Stimulated activated naive CD4-positive, alpha-beta T cell treated with Interleukin-2 at 50 U/mL for 16 hours (primary cell): ENCODE results near the gene PRR27.

Source experiments
- DNase-seq: peaks from one replicate; lab custom pipeline; 2025; lab: John Stamatoyannopoulos, UW

PRR27 gene

DNA sequence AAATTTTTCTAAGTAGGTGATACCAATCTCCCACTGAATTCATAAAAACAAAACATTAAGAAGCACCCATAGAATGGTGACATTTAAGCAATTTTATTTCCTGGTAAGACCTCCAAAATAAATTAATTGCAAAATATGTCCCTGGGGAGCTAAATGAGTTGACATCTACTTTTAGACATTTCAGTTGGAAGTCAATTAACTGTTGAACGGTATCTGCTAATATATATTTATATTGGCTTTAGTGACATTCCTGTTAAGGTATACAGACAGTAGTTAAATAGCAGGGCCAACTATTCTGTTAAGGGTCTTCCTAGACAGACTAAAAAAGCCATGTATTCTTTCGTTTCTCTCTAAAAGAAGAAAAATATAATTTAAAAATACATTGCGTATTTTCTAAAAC lies at the start of gene PRR27:
PRR27 (plus strand) TSS at position 301 of the 400 bp plus-strand sequence. CDS start 139 bp downstream, outside the sequence.
- no peak for DNase-seq

DNA sequence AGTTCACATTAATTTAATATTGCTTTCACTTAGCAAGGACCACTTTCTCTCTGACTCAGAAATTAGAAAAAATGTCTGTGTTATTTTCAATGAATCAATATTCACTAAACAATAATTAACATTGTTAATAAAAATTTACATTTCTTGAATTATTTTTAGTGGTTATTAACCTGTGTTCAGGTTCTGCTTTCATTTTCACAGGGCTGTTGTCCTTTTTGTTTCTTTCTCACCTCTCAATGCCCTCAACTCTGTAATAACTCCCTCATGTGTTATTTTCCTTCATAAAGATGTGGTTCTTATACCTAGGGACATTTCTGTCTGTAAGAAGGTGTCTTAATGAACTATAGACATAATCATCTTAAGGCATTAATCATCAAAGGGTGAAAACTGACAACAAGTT lies 43.1 kb upstream of the PRR27 start:
- no peak for DNase-seq

DNA sequence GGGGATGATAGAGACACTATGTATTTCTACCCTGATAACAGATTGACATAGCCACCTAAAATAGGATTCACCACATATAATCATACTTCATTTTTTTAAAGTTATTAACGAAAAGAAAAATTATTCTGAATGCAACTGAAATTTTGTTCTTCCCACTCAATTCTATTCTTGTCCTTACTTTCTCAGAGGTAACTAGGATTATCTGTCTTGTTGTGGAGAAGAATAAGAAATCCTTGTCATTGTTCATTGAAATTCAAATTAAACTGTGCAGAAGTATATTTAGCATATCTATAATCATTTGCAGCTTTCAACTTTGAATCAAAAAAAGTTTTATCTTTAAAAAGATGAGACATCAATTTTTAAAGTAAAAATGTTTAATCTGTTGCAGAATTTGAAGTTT lies 40.4 kb upstream of the PRR27 start:
- no peak for DNase-seq

DNA sequence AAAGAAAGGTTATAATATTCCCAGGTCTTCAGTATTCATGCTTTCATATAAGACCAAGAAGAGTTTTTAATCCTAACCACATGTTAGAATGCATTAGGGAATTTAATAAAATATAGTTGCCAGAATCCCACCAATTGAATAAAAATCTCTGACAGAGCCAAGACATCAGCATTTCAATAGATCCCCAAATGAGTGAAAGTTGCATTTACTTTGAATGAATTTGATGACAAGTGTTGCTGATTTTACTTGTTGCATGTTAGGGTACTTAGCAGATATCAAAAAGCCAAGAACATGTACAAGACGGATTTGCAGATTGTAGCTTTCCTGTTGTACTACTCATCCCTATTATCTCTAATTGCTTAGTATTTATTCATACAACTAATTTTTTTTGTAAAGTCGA lies 39.9 kb upstream of the PRR27 start:
- DNase-seq, result no peak

DNA sequence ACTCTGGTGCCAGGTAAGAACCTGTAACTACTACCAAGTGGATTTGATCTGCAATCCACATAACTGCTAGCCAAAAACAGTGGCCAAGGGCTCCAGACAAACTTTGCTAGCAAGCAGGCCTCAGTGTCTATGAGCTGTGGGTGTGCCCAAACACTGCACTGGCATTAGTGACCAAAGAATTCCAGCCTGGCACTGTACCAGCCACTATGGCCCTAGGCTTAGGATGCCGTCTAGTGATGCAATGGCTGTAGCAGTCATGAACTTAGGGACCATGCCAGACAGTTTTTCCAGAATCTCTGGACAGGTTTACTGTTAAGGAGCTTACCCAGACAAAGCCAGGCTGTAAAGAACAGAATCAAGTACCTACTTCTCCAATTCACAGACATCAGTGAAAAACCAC lies 33.7 kb upstream of the PRR27 start:
- no peak for DNase-seq

DNA sequence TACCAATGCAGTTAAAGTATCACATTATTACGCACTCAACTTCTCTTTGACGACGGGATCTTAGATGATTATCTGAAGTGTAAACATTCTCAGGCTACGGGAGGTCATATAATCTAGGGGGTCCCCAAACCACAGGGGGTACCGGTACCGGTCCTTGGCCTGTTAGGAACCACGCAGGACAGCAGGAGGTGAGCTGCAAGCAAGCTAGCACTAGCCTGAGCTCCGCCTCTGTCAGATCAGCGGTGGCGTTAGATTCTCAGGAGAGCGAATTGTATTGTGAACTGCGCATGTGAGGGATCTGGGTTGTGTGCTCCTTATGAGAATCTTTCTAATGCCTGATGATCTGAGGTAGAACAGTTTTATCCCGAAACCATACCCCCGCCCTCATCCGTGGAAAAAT lies 20.6 kb upstream of the PRR27 start:
- DNase-seq, result no peak

DNA sequence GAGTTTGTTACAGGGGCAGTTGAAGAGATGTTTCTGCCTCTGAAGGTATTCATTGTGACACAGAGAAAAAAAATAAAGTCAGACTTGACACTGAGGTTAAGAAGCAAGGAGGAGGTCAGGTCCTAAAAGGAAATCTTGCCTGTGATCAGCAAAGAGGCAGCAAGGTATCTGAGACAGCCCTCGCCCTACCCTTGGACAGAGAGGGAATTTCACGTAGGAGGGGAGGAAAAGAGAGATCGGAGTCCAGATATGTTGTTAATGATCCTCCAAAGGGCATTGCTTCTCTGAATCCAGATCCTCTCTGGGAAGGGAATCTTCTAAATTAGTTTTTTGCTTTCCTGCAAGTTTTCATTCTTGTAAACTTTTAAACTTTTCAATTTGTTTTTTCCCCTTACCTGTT lies 15.3 kb upstream of the PRR27 start:
- DNase-seq, result no peak

DNA sequence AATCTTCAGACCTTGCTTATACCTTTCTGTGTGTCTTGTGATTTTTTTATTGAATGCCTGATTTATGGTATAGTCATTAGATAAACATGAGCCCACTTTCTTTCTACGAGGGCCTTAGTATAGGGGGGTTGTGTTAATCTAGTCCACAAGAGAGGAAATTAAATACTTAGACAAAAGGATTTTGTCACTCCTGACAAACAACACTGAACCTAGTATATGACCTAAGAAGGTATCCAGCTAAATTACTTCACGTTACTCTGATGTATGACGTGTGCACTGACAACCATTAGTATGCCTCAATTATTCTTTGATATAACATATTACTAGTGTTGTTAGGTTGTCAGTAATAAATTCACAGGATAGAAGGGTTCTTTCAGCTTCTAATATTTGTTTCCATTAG lies 2.8 kb upstream of the PRR27 start:
- DNase-seq, result no peak

DNA sequence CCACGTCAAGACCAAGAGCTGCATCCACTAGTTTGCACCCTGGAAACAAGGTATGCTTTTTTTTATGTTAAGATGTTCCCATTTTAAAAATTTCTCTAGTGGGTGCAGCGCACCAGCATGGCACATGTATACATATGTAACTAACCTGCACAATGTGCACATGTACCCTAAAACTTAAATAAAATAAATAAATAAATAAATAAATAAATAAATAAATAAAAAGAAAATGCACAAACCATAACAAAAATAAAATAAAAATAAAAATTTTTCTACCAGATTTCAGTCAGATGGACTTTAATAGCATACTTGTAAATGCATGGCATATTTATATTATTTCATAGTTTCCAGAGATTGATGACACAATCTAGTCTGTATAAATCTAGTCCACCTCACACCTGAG lies 1.9 kb upstream of the PRR27 start:
- no peak for DNase-seq

DNA sequence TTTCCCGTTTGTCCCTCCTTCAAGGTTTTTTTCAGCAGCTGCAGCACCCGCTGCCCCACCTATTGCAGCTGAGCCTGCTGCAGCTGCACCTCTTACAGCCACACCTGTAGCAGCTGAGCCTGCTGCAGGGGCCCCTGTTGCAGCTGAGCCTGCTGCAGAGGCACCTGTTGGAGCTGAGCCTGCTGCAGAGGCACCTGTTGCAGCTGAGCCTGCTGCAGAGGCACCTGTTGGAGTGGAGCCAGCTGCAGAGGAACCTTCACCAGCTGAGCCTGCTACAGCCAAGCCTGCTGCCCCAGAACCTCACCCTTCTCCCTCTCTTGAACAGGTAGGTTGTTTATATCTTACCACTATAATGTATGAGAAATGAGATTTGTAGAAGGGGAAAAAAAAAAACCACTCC lies 4.5 kb downstream of the PRR27 start:
- DNase-seq, result no peak

DNA sequence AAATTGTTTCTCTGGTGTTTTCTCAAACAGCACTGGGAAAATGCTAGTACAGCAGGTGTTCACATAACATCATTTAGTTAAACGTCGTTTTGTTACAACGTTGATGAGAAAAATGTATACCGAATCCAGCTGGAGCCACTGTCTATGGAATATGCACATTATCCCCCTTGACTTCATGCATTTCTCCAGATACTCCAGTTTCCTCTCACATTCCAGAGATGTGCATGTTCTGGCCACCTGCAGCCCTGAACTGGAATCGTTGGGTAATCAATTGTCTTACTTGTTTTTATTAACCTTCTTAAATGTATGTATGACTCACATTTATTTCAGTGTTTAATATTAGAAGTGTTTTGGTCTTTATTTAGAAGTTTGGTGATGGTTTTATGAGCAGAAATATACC lies 23.1 kb downstream of the PRR27 start:
- DNase-seq, result no peak

DNA sequence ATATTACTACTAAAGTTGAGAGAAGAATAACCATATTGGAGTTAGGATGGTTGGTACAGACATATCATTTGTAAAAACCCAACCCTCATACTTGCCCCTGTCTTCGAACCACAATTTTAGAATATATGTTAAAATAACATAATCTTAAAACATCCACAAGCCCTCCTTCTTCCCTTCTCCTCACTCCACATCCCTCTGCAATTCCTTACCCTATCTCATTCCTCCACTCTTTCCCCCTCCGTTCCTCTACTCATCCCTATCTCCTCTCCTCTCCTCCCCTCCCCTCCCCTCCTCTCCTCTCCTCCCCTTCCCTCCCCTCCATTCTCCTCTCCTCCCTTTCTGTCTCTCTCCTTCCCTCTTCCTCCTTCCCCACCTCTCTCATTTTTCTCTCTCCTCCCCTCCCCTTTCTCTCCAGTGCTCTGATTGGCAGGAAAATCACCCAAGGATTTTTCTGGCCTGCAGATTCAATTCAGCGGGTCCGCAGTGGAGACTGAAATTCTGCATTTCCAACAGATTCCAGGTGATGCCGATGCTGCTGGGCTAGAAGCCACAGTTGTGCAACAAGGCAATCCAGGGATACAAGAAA lies 24.1 kb downstream of the PRR27 start:
- no peak for DNase-seq

DNA sequence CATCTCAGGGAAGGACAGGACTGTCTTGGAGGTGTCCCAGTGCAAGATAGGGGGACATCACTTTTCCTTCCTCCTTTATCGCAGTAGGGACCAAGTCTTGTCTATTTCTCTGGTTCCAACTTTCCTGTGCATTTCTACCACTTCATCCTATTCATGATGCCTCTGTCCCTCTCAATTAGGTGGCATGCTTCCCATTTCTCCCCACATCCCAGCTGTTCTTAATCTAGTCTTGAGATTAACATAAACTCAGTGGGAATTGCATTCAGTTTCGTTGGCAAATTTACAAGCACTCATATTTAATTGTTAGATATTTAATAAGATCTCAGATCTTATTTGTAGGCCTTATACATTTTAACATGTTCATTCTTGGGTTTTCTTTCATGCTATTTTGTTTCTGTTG lies 25.8 kb downstream of the PRR27 start:
- no peak for DNase-seq

DNA sequence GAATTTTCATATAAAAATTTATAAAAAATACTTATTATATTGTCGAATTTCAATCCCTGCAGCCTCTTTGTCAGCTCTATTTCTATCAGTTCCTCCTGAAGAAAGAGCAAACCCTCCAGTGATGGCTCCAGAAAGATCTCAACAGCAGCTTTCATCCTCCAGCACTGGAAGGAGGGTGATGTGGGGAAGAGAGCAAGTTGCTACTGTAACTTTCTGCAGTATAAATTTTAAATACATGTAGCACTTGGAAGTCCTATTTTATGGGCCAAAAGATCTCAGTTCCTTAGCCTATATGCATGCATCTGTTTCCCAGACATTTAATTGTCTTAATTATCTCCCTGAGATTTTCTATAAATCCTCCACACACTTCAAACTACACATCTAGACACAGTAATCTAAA lies 27.8 kb downstream of the PRR27 start:
- DNase-seq, result no peak

DNA sequence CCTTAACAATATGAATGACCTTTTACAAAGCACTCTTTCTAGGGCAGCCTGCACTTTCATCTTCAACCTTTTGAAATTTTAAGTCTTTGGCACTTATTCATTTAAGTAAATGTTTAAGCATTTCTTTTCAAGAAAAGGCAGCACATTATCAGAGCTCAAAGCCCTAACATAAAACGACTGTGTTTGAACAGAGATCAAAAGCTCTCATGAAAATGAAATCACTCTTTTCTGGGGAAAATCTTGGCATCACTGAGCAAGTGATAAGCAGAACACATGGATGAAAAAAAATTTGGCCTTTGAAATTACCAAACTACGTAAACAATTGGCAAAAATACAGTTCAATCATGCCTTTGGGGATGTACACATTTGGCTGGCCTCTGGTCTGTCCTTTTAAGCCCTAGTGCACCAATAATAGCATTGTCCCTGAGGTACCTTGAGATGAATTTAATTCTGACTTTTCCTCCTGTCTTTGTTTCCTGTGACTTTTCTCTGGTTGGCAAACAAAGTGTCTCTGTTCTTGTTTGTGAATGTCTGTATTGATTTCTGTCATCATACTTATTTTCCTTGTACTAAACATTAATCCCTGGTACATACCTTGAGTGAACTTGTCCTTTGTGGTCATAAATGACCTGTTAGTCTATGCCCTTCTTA lies 28.6 kb downstream of the PRR27 start:
- DNase-seq, result no peak

DNA sequence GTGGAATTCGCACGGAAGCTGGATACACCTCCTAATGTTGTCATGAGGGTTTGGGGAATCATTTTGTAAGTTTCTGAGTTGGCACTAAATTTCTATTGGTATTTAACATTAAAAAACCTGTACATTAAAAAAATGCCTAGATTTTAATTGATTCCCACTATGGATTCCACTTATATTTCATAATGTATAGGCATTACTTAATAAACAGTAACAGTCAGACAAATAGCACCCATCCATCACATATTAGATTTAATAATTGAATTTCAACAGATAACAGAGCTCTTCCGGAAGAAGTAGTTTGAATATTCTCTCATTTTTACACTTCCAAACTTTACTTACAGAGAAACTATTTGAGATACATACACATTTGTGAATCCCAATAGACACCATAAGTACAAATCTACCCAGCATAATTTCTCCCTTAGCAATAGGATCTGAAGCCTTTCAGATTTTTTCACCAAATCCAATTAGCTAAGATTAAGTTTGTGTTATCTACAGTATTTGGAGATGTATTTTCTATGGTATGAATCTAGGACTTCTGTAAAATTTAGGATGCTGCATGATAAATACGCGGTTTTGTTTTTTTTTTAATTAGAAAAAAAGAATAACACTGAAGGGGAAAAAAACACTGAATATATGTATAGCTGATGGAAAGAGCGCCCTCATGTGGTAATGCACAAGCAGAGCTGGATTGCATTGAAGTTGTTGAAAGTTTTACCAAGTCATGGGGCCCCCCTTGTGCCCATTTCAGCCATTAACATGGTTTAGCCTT lies 29.3 kb downstream of the PRR27 start:
- no peak for DNase-seq

DNA sequence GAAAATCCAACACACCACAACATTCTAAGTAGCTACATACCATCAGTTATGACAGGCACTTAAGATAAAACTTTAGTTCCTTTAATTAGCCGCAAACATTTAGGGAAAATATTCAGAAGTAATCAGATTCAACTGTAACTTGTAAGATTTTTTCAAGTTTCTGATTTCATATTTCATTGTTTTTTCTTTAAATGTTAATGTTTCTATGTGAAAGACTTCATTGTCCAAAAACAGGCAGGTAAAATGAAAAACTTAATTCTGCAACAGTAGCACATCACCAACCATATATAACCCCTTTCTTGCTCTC lies 29.9 kb downstream of the PRR27 start:
- DNase-seq, result no peak

DNA sequence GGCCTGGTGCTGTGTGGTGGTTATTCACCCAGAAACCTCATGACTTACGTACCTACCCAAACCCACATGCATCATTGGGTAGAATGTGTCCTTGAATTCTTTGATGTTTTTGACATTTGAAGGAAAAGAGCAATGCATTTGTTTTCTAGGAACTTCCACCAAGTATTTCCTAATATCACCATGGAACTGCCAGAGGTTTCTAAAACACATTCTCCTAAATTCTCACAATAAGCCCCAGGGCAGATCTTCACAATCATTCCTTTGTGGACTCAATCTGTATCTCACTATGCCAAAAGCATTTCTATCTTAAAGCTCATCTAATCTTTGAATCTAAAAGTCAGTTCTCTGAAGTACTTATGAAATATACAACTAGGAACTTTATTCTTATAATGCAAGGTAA lies 33.2 kb downstream of the PRR27 start:
- no peak for DNase-seq

DNA sequence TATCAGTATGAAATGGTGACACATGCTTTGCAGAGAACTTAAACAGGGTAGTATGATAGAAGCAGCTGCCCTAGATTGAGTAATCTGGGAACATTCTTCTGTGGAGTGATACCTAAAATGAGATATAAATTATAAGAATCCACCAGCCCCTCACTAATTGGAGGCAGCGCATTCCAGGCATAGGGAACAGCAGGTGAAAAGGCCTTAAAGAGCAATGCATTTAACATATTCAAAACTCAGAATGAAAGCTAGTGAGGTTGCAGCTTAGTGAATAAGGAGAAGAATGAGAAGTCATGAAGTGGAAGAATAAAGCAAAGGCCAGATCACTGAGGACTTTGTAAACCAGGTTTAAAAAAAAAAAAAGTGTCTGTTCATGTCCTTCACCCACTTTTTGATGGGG lies 36.5 kb downstream of the PRR27 start:
- no peak for DNase-seq

DNA sequence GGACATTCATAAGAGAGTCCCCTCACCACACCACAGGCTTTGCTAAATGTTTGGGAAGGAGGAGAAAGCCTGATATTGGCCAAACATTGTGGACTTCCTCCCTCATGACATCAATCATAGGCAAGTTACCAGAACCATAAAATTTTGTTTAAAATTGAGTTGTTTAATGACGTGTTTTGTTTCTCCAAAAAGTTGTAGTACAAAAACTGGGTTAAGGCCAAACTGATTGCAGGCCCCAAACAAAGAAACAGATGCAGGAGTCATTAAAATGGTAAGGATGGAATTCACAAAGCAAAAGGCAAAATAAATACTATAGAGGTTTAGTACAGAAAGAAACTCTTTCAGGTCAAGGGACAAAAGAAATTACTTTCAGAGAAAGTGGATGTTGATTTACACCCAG lies 37.6 kb downstream of the PRR27 start:
- DNase-seq, result no peak

DNA sequence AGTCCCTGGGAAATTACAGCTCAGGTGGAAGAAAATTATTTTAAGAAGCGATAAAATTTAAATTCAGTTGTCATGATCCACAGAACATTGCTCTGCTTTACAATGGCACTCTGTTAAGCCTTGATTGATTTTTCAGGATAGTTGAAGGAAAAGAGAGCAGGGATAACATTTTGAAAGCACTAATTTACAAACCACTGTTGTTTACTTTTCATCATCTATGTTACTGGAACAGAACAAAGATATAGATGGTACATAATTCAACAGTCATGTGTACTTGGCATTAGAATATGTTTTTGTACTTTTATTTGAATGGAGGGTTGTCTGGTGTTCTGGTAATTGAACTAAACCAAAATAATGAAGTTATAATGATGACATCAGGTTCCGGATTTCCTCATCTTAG lies 38.9 kb downstream of the PRR27 start:
- no peak for DNase-seq

DNA sequence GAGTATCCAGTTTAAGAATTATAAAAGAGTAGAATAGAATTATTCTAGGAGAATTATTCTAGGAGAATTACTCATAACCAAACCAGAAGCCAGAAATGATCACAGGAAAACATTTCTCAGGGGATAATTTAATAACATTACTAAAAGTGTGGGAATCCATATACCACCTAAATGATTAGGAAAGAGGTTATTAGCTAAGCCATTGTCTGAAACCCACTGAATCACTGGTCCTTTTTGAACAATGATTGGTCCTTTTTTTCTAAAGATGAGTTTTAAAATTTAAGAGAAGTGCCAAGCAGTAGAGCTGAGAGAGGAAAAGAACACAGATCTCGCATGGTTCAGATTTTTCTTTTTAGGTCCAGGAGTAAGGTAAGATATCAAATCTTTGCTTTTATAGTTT lies 41.4 kb downstream of the PRR27 start, which contains the start of gene ODAM:
ODAM (plus strand) TSS at position 301 of the 400 bp plus-strand sequence. CDS start 819 bp downstream, outside the sequence.
- DNase-seq, result no peak

DNA sequence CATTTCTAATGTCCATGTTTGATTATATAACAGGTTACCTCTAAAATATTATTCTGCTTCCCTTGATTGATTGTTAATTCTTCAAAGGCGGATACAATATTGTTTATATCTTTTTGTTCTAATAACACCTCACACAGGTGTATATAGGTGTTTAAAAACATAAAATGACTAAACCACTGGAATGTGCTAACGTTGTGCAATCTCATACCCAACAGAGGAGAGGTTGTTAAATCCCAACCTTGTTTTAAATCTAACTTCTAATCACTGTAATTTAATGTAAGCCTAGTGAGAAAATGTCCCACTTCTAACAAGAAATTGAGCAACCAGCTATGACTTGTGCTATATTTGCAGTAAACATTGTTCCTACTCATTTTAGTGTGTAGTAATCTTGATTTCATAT lies 42.8 kb downstream of the PRR27 start:
- DNase-seq, result no peak

DNA sequence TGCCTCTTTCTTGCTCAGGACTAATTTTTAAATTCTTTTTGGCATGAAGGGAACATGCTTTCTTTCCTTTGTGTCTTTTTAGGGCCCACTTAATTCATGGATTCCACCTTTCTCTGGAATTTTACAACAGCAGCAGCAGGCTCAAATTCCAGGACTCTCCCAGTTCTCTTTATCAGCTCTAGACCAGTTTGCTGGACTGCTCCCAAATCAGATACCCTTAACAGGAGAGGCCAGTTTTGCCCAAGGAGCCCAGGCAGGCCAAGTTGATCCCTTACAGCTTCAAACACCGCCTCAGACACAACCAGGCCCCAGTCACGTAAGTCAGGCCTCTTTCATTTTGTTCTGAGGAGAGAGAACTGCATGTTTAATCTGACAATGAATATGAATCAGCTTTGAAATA lies 43.8 kb downstream of the PRR27 start:
- DNase-seq, result no peak
